Measurements from ENCODE around the gene LCT. TPM values are rescaled to one million over a fixed set of nuclear protein-coding genes. Genes with fewer than 3 reads are reported as not detected.

Gene LCT
- total RNA-seq, 2 donors from 2014 or later: 0.11 TPM

GRCh38 chr2:135825550-135826176 lies 11.3 kb downstream of the LCT start:
- WGBS, 2 experiments (ENCODE audit: insufficient coverage in 1 of 2, insufficient read length in 1 of 2): 90 to 100% methylated on average over 7 to 11 of the region's 11 CpGs
- peaks cover 9% of the 10 kb centered on the region for H3K36me3 Mint-ChIP-seq (ENCODE audit: low read depth)
- DNase-seq: peak; percentile 54
- H3K27ac ChIP-seq (ENCODE audit: low read depth, low read length): no peak overlapping the region
- no peak overlapping the region for H3K4me3 ChIP-seq (ENCODE audit: low read length)
- peaks cover 8% of the 10 kb centered on the region for H3K9me3 Mint-ChIP-seq
- H3K4me3 Mint-ChIP-seq: no peak overlapping the region
- H3K27ac Mint-ChIP-seq: no peak overlapping the region
- TF ChIP-seq CTCF (conservative IDR thresholded peaks at IDR 0.05): no peak
- H3K36me3 ChIP-seq (ENCODE audit: control insufficient read depth, insufficient read depth, low read length): peaks cover 6% of the 10 kb centered on the region
- H3K4me1 ChIP-seq (ENCODE audit: control insufficient read depth, insufficient read depth, low read length): no peaks in the 10 kb centered on the region
- no peak overlapping the region for H3K9ac ChIP-seq (ENCODE audit: extremely low read depth, low read length, poor library complexity, severe bottlenecking)
- H3K9me3 ChIP-seq (ENCODE audit: control insufficient read depth, low read length): peaks cover 14% of the 10 kb centered on the region
- no peaks in the 10 kb centered on the region for H3K4me1 Mint-ChIP-seq
- H3K27me3 ChIP-seq (ENCODE audit: control insufficient read depth, insufficient read depth, low read length, poor library complexity, severe bottlenecking): no peaks in the 10 kb centered on the region
- peaks cover 5% of the 10 kb centered on the region for H3K27me3 Mint-ChIP-seq (ENCODE audit: insufficient read depth)

GRCh38 chr2:135825131-135825530 lies 11.9 kb downstream of the LCT start:
- Mint-ChIP-seq H3K9me3 (peaks cover 8% of the 10 kb centered on the region), H3K27me3 (ENCODE audit: insufficient read depth) (peaks cover 10% of the 10 kb centered on the region), H3K27ac (no peak overlapping the region), H3K36me3 (ENCODE audit: low read depth) (peaks cover 9% of the 10 kb centered on the region), H3K4me1 (no peaks in the 10 kb centered on the region), H3K4me3 (no peak overlapping the region)
- Histone ChIP-seq H3K9ac (ENCODE audit: extremely low read depth, low read length, poor library complexity, severe bottlenecking) (no peak overlapping the region), H3K4me1 (ENCODE audit: control insufficient read depth, insufficient read depth, low read length) (no peaks in the 10 kb centered on the region), H3K27ac (ENCODE audit: low read depth, low read length) (no peak overlapping the region), H3K36me3 (ENCODE audit: control insufficient read depth, insufficient read depth, low read length) (peaks cover 6% of the 10 kb centered on the region), H3K27me3 (ENCODE audit: control insufficient read depth, insufficient read depth, low read length, poor library complexity, severe bottlenecking) (no peaks in the 10 kb centered on the region), H3K4me3 (ENCODE audit: low read length) (no peak overlapping the region), H3K9me3 (ENCODE audit: control insufficient read depth, low read length) (peaks cover 14% of the 10 kb centered on the region)
- DNase-seq: no peak
- WGBS, 2 experiments (ENCODE audit: insufficient coverage in 1 of 2, insufficient read length in 1 of 2): 96 to 100% methylated on average over 6 to 9 of the region's 9 CpGs
- no peak for TF ChIP-seq CTCF (conservative IDR thresholded peaks at IDR 0.05)

- Mint-ChIP-seq H3K27ac (no peak overlapping the region), H3K4me1 (no peaks in the 10 kb centered on the region), H3K27me3 (ENCODE audit: insufficient read depth) (peaks cover 14% of the 10 kb centered on the region), H3K4me3 (no peak overlapping the region), H3K9me3 (peaks cover 8% of the 10 kb centered on the region), H3K36me3 (ENCODE audit: low read depth) (peaks cover 9% of the 10 kb centered on the region)
- Histone ChIP-seq H3K9me3 (ENCODE audit: control insufficient read depth, low read length) (peaks cover 14% of the 10 kb centered on the region), H3K36me3 (ENCODE audit: control insufficient read depth, insufficient read depth, low read length) (peaks cover 6% of the 10 kb centered on the region), H3K9ac (ENCODE audit: extremely low read depth, low read length, poor library complexity, severe bottlenecking) (no peak overlapping the region), H3K4me3 (ENCODE audit: low read length) (no peak overlapping the region), H3K4me1 (ENCODE audit: control insufficient read depth, insufficient read depth, low read length) (no peaks in the 10 kb centered on the region), H3K27ac (ENCODE audit: low read depth, low read length) (no peak overlapping the region), H3K27me3 (ENCODE audit: control insufficient read depth, insufficient read depth, low read length, poor library complexity, severe bottlenecking) (no peaks in the 10 kb centered on the region)
- TF ChIP-seq CTCF (conservative IDR thresholded peaks at IDR 0.05): no peak
- 94 to 100% methylated on average over 1 of the region's 1 CpG for WGBS, 2 experiments (ENCODE audit: insufficient coverage in 1 of 2, insufficient read length in 1 of 2)
- DNase-seq: no peak
These were observed 14.1 kb downstream of the LCT start for GRCh38 chr2:135822855-135823254.

Data from endodermal cell (in vitro differentiated cells).